COLO829 (cell line): ENCODE results near the gene ZNF680.
A peak's percentile ranks its signal among the peaks of the same experiment; 100 is the strongest.
"Not testable (repeated sequence)": the region's sequence is repeated elsewhere in the genome, so short reads cannot be mapped to it uniquely, and the experiment has no call there.

Experiments
- DNase-seq: peaks from one replicate; pipeline ENCODE4 v3.0.0; 2012; ENCODE audit warnings: low spot score

Gene ZNF680

DNA sequence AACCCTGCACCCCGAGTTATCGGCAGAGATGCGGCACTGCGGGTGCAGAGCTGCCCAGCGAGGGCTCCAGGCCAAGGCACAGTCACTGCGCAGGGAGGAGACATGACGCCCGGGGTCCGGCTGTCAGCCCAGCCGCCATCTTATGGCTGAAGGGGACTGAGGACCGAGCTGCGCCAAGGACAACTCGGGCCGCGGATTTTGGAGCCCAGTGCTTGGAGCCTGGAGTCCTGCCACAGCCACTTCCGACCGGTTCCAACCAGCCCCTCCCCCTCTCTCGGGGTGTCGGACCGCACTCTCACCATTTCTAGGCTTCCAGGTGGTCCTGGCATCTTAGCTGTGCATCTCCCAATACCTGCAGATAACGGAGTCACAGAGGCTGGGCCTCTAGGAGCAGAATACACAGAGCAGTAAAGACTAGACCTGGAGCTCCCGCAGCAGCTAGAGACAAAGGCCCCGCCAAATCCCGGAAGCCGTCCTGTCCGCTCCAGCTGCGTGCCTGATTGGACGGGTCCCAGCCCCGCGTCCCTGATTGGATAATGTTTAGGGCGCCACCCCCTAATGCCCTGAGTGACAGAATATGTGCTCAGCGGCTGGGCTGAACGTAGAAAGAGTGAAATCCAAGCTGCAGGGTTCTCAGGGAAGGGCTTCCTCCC is at the start of gene ZNF680:
Gene ZNF680, minus strand, starts transcription at position 446 of the 653 bp plus-strand sequence. Its CDS starts 117 bp downstream, at position 329.
- peak; percentile 96 for DNase-seq

DNA sequence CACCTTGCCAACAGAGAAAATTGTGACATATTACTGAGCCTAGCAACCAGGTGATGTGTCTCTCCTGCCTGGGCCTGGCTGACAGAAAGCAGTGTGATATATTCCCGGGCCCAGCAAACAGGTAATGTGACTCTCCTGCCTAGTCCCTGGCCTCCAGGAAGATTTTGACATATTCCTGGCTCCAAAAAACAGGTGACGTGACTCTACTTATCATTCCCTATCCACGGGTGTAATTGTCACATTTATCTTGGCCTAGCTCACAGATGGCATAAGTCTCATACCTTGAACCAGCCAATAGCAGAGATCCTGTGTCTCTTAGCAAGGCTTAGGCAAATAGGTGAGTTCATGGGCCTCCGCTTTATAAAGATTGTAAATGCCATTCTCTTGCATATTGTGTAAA is 49.6 kb upstream of the ZNF680 start:
- DNase-seq = no peak

DNA sequence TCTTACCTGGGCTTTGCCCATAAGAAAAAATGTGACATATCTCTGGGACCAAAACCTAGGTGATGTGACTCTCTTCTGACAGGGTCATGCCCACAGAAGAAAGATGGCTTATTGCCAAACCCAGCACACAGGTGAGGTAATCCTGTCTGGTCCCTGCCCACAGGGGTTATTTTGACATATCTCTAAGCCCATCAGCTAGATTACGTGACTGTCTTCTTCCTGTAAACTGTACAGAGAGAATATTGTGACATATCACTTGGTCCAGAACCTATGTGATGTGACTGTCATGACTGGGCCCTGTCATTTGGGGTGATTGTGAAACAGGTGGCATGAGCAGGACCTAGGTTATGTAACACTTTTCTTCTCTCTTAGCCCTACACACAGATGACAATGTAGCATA is 48.8 kb upstream of the ZNF680 start:
- DNase-seq = no peak

DNA sequence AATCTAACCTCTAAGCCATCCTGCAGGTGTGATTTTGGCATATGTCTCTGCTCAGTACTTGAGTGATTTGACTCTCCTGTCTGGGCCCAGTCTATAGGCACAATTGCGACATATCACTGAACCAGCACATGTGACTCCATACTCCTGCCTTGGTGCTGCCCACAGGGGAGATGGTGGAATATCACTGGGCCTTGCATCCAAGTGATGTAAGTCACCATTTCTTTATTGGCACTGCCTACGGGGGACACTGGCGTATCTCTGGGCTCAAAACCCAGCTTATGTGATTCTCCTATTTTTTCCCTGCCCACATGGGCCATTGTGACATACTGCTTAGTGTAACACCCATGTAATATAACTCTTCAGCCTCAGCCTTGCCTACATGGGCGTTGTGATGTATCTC is 48.1 kb upstream of the ZNF680 start:
- no peak for DNase-seq

DNA sequence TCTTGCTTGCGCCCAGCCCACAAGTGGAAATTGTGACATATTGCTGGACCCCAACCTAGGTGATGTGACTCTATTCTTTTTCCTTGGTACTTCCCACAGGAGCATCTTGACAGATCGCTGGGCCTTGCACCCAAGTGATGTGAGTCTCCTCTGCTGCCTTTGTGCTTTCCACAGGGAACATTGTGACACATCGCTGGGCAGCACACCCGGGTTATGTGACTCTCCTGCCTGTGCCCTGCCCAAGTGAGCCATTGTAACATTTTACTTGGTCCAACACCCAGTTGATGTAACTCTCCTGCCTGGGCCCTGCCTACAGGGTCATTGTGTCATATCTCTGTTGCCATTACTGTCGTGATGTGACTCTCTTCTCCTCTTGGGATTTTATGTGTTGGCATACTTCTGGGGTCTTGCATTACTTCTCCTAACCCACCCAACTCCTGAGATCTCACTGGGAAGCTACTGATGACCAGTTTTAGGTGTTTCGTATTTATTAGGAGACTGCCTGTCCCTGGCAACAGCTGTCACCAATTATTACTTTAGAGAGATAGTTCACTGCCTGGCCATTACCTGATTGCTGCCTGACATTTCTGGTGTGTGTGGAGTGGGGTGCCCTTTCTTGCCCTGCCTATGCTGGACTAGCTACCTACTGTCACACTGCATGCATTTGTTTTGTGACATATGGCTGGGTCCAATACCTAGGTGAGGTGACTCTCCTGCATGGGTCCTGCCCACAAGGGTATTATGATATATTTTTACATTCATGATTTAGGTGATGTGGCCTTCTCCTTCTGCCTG is 45.4 kb upstream of the ZNF680 start:
- no peak for DNase-seq

DNA sequence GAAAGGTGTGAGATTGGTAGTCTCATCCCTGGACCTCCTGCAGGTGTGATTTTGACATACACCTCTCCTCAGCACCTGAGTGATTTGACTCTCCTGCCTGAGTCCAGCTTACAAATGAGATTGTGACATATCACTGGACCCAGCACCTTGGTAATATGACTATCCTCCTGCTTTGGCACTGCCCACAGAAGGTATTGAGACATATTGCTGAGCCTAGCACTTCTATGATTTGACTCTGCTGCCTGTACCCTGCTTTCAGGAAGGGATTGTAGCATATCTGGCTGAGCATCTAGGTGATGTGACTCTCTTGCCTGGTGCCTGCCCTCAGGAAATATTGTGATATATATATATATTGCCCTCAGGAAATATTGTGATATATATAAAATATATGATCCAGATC is 43.5 kb upstream of the ZNF680 start:
- no peak for DNase-seq

DNA sequence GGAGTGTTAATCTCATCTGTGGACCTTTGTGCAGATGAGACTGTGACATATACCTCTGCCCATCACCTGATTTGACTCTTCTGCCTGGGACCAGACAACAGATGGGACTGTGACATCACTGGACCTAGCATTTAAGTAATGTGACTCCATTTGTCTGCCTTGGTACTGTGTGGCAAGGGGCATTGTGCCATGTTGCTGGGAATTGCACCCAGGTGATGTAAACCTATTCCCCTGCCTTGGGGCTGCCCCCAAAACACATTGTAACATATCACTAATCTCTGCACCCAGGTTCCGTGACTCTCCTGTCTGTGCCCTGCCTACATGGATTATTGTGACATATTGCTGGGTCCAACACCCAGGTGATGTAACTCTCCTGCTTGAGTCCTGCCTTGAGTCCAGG is 40.4 kb upstream of the ZNF680 start:
- no peak for DNase-seq

DNA sequence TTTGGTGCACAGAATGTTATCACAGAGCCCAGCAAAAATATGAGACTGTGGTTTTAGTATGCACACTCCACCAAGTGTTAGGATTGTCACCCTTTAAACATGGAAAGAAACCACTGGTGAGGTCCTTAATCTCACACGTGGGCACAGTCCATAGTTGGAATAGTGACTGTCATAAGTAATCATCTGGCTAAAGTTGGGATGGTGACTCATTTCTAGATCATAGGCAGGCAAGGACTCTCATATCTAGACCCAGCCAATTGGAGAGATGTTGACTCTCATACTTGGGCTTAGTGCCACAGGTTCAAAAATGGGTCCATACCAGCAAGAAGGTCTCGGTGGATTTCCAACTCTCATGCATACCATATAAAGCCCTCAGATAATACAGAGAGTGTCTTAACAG is 39.6 kb upstream of the ZNF680 start:
- DNase-seq = no peak

DNA sequence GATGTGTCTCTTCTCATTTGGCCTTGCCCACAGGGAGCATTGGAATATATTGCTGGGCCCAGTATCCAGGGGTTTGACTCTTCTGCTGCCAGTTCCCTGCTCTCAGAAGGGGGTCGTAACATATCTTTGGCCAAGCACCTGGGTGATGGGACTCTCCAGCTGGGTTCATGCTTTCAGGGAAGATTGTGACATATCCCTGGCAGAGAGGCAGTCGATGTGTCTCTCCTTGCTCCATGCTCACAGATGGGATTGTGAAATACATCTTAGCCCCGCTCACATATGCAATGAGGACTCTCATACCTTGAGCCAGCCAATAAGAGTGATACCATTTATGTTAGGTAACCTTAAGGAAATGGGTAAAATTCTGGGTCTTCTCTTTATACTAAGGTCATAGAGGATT is 39.2 kb upstream of the ZNF680 start:
- DNase-seq = no peak

DNA sequence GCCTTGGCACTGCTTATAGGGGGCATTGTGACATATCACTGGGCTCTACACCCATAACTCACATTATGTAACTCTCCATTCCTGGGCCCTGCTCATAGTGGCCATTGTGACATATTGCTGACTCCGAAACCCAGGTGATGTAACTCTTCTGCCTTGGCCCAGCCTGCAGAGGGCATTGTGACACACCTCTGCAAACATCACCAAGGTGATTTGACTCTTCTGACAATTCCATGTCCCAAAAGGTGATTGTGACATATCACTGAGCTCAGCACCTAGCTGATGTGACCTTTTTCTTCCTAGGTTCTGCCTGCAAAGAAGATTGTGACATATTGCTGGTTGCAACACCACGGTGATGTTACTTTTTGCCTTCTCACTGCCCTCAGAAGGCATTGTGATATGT is 36.5 kb upstream of the ZNF680 start:
- no peak for DNase-seq

DNA sequence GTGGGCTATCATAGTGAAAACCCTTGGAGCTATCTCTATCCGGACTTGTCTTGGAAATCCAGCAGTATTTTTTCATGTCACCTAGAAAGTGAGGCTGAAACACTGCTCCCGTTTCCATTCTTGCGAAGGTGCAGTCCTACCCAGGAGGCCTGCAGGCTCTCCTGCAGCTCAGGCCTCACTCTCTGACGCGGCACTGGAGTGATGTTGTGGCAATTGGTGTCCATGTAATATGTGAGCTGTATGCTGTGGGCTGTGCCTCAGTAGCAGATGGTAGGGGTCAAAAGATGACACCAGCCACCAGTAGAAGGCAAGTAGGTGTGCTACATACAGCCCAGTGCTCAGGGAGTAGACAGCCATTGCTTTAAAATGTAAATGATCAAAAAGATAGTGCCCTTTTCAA is 28.1 kb upstream of the ZNF680 start:
- no peak for DNase-seq

DNA sequence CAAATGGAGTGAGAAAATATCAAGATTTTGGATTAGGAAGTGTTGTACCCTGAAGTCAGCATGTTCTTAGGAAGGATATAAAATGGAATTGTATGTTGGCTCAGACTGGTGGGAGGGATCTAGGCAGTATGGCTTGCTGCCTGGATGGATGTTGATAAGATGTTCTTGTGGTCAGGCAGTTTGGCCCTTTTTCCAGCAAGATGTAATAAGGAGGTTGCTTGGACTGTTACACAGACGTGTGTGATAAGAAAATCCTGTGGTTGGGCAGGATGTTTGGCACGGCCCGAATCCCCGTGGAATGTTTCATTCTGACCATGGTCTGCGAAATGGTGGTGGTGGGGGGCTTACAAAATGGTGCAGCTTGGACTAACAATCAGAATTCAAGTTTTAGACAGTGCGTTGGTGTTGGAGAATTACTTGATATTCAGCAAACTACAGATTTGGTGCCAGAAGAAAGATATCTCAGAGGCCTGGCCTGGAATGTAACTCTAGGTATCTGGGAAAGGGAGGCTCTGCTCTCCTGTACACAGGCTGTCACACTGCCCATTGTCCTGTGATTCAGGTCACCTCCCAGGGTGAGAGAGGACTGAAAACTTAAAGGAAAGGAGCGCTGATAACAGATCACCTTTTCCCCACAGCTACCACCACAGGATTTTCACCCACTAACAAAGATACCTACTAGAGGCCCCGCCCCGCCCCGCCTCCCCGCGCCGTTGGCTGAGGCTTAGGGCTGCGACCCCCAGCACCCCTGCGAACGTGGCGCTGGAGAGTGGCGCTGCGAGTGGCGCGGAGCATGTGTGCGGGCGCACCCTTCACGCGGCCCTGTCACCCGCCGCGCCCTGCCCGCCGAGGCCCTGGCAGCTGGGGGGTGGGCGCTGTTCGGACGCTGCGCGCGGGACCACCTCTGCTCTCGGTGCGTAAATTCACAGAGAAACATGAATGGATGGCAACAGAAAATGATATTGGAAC is 19.3 kb upstream of the ZNF680 start:
- DNase-seq = no peak

DNA sequence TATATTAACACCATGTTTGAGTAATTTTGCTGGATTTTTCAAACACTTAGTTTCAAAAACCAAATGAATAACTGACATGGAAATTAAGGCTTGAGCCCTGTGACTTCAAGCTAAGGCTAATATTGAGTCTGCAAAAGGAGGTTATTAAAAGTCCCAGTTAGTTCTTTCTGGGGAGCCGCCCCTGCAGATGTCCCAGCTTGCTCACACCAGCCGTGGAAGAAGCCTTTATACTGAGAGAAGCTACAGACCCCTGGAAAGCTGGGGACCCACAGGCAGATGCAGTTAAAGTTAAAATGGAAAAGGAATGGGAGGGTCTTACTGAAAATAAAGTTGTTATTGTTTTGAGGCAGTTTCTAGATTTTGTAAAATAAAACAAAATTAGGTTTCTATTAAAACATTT is 18.5 kb upstream of the ZNF680 start:
- DNase-seq = no peak

DNA sequence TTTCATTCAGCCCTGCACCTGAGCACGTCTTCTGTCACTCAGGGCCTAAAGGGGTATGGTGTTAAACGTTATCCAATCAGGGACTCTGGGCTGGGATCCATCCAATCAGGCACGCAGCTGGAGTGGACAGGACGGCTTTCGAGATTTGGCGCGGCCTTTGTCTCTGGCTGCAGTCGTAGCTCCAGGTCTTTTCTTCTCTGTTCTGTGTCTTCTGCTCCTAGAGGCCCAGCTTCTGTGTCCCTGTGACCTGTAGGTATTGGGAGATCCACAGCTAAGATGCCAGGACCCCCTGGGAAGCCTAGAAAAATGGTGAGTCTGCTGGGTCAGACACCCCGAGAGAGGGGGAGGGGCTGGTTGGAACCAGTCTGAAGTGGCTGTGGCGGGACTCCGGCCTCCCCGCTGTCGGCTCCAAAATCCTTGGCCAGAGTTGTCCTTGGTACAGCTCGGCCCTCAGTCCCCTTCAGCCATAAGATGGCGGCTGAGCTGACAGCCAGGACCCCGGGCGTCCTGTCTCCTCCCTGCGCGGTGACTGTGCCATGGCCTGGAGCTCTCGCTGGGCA is 11.7 kb upstream of the ZNF680 start:
- no peak for DNase-seq

DNA sequence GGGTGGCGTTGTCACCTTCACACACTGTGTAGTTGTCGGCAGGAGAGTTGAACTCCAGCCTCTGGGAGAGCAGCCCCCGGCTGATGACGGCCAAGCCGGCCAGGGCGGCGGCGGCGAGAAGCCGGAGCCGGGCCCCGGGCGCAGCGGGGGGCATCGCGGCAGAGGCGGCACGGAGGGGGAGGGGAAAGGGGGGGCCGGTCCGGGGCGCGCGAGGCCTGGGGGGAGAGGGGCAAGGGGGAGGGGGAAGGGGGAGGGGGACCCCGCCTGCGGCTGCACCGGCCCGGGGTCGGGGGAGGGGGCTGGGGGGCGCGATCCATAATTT is 7.4 kb upstream of the ZNF680 start:
- DNase-seq = not testable (repeated sequence)

DNA sequence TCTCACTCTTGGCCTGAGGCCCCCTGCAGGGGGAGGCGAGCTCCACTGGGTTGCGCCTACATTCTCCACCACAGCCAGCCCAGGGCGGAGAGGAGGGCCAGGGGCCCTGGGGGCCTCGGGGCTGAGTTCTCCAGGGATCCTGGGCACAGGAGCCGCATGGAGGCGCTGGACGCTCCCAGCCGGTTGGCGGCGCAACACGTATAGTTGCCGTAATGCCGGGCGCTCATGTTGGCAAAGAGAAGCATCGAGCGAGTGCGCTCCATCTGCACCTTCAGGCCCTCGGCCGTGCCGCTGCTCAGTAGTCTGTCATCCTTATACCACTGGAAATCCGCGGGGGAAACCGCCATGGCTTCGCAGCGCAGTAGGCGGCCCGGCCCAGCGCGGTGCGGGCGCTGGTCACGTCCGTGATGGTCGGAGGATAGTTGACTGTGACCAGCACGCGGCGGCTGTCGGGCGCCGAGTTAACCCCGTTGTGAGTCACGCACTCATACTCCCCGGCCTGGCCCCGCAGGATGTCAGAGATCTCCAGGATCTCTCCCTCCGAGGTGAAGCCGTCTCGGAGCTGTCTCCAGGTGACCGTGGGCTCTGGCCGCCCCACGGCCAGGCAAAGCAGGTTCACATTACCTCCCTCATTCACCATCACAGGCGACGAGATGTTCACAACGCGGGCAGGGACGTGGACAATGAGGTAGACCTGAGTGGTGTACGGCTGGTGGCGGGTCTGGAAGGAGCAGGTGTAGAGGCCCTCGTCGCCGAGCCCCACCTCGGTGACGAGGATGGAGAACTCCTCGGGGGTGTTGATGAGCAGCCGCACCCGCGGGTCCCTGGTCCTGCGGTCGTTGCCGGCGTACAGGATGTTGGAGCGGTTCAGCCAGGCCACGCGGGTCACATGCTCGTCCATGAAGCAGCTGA is 6.8 kb upstream of the ZNF680 start:
- not testable (repeated sequence) for DNase-seq

DNA sequence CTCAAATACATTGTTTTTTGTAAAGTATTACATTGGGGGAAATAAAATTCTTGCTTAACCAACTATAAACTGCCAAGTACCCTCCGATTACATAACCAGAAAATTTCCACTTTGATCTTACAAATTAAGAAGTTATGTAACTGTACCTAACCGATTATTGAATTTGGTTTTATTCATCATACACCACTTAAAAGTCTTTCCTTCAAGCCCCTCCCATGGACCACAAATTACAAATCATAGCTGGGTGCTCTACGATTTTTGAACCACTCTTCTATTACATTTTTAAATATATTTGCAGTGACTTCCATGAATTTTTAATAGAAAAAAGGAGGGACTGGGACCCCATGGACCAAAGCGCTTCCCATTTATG is 630 bp downstream of the ZNF680 start:
- no peak for DNase-seq

DNA sequence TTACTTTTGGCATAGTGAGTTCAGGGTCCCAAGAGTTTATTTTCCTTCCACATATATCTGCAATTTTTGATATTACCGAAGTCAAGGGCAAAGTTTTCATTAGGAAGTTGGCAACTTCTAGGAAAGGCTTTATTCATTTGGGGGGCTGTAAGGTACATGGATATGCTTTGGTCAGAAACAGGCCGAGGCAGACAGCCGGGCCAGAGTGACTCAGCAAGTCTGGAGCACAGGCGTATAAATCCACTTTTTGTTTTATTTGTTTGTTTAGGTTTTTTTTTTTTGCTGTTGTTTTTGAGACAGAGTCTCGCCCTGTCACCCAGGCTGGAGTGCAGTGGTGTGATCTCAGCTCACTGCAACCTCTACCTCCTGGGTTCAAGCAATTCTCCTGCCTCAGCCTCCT is 3.7 kb downstream of the ZNF680 start:
- no peak for DNase-seq

DNA sequence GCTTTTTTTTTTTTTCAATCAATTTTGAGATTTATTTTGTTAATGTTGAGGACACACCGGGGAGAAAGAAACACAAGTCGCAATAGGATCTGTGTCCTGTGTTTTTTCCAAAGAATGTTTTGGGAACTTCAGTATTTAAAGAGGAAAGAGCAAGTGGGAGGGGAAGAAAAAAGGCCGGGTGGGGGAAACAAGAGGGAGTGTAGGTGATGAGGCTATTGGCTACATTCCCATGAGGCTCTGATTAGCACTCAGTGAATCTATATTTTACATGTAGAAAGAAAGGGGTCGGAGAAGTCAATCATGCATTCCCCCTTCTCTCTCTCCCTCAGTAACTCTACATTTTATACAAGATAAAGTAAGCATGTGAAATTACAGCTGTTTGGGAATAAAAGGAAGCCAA is 4.1 kb downstream of the ZNF680 start:
- no peak for DNase-seq

DNA sequence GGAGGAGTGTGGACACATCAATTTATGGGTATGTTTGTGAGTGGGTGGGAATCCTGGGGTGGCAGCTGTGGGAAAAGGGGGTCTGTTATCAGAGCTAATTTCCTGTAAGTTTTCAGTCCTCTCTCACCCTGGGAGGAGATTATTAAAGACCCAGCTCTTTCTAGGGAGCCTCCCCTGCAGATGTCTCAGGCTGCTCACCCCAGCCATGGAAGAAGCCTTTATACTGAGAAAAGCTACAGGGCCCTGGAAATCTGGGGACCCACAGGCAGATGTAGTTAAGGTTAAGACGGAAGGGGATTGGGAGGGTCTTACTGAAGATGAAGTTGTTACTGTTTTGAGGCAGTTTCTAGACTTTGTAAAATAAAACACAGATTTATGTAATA is 4.6 kb downstream of the ZNF680 start:
- no peak for DNase-seq

DNA sequence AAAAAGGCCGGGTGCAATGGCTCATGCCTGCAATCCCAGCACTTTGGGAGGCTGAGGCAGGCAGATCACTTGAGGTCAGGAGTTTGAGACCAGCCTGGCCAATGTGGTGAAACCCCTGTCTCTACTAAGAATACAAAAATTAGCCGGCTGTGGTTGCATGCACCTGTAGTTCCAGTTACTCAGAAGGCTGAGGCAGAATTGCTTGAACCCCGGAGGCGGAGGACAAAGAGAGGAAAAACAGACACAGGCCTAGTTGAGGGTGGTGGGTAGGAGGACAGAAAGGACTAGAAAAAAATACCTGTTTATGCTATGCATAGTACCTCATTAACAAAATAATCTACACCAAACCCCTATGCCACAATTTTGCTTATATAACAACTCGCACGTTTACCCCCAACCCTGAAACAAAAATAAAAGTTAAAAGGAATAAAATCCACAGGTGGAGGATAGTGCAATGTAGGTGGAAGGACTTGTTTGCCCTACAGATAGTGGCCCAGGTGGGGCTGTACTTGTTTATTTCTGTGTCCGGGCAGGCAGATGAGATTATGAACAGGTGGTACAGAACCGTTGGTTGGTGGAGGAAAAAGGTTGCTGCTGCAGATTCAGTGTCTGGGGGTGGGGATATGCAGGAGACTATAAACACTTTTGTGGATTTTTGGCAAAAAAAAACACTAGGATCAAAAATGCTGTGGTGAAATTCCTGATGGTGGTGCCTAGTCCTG is 5.1 kb downstream of the ZNF680 start:
- DNase-seq = no peak
